Progenitor cell of endocrine pancreas (in vitro differentiated cells): Measurements from ENCODE around the gene IFNL3. TPM values are rescaled to one million over a fixed set of nuclear protein-coding genes. Genes with fewer than 3 reads are reported as not detected.
"Not testable (repeated sequence)": the region's sequence is repeated elsewhere in the genome, so short reads cannot be mapped to it uniquely, and the experiment has no call there.

Source experiments
- DNase-seq: peaks from one replicate; pipeline ENCODE4 v3.0.0; 2021; ENCODE audit warnings: low spot score; ENCODE audit not compliant: unreplicated experiment
- H3K27ac Mint-ChIP-seq: 2 replicates; pipeline ENCODE4 v1.8.0; 2021; ENCODE audit warnings: mild to moderate bottlenecking, moderate library complexity, mixed read lengths
- H3K27me3 Mint-ChIP-seq: 2 replicates; pipeline ENCODE4 v1.8.0; 2021; ENCODE audit warnings: mixed read lengths
- H3K36me3 Mint-ChIP-seq: 2 replicates; pipeline ENCODE4 v1.8.0; 2022; ENCODE audit warnings: mixed read lengths; ENCODE audit not compliant: insufficient read depth
- H3K4me1 Mint-ChIP-seq: 2 replicates; pipeline ENCODE4 v1.8.0; 2021; ENCODE audit warnings: low read depth, mixed read lengths
- H3K4me3 Mint-ChIP-seq: 2 replicates; pipeline ENCODE4 v1.8.0; 2021; ENCODE audit warnings: low read depth, mild to moderate bottlenecking, moderate library complexity, mixed read lengths
- H3K9me3 Mint-ChIP-seq: 2 replicates; pipeline ENCODE4 v1.8.0; 2021; ENCODE audit warnings: low read depth, mixed read lengths
- total RNA-seq: library from RNA; stranded (reverse); gene quantifications from 2 replicates; pipeline ENCODE4 v1.2.1, GENCODE V29; 2021
- TF ChIP-seq, protein P1 (sequence below): fragments of 200-600 bp; sonication (generic); IDR thresholded peaks from one replicate; pipeline ENCODE4 v1.5.0; 2021; ENCODE audit warnings: antibody characterized with exemption, mild to moderate bottlenecking; ENCODE audit not compliant: unreplicated experiment

IFNL3 gene
- total RNA-seq, 1 donor from 2014 or later = not detected

DNA sequence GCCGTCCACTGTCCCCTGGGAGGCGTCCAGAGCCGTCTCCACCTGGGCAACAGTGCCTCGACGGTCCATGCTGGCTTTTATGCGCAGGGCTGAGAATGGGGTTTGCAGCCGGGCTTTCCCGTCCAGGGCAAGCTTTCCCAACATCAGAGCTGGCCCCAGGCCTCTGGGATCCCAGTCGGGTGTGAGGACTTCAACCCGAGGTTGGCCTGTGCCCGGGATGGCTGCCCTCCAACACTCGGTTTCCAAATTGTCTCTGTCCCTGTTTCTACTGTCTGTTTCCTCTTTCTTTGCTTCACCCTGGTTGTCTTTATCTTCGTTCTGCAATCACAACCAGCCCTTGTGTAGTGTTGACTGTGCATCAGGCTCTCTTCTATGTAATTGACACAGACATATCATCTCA lies 4.0 kb upstream of the IFNL3 start, which contains the start of gene IFNL4:
Gene IFNL4 (minus strand): TSS at position 51 of the 400 bp plus-strand sequence.
- Mint-ChIP-seq H3K4me3 (no peak within 1 kb of the TSS), H3K27me3 (peaks cover 72% of the 10 kb centered on the region), H3K9me3 (no peaks in the 10 kb centered on the region), H3K4me1 (no peaks in the 10 kb centered on the region), H3K36me3 (no peaks in the 10 kb centered on the region), H3K27ac (no peak within 1 kb of the TSS)
- TF ChIP-seq, protein P1, sequence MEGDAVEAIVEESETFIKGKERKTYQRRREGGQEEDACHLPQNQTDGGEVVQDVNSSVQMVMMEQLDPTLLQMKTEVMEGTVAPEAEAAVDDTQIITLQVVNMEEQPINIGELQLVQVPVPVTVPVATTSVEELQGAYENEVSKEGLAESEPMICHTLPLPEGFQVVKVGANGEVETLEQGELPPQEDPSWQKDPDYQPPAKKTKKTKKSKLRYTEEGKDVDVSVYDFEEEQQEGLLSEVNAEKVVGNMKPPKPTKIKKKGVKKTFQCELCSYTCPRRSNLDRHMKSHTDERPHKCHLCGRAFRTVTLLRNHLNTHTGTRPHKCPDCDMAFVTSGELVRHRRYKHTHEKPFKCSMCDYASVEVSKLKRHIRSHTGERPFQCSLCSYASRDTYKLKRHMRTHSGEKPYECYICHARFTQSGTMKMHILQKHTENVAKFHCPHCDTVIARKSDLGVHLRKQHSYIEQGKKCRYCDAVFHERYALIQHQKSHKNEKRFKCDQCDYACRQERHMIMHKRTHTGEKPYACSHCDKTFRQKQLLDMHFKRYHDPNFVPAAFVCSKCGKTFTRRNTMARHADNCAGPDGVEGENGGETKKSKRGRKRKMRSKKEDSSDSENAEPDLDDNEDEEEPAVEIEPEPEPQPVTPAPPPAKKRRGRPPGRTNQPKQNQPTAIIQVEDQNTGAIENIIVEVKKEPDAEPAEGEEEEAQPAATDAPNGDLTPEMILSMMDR = no peak
- no peak for DNase-seq

DNA sequence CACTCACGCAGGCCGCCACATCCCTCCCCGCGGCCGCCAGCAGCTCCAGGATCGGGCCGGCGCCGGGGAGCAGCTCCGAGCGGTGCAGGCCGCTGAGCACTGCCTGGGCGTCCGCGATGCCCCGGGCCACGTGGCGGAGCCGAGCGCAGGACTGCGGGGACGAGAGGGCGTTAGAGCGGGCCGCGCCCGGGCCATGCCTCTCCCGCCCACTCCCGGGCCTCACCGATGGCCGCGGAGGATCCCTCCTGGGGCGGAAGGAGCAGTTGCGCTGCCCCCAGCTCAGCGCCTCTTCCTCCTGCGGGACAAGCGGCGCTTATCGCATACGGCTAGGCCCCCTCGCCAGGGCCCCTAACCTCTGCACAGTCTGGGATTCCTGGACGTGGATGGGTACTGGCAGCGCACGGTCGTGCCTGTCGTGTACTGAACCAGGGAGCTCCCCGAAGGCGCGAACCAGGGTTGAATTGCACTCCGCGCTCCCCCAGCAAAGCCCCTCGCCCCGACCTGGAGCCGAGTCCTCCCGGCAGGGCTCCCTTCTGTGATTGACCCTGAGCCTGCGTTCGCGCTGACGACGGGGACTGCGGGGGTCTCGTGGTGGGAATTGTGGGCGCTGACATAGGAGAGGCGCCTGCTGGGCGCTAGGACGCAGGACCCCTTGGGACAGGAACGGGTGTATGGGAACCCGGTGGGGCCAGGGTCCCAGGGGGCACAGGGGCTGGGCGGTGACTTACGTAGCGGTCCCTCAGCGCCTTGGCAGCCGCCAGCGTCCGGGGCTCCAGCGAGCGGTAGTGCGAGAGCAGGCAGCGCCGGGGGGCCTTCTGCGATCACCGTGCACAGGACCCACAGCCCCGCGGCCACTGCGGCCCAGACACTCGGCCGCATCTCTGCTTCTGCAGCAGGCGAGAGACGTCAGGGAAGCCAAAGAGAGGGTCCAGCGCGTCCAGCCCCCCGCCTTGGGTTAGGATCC lies 3.2 kb upstream of the IFNL3 start:
- H3K36me3 Mint-ChIP-seq = no peaks in the 10 kb centered on the region
- TF ChIP-seq, protein P1 = no peak
- H3K9me3 Mint-ChIP-seq = no peaks in the 10 kb centered on the region
- no peak overlapping the region for H3K27ac Mint-ChIP-seq
- no peak overlapping the region for H3K4me3 Mint-ChIP-seq
- no peaks in the 10 kb centered on the region for H3K4me1 Mint-ChIP-seq
- peaks cover 70% of the 10 kb centered on the region for H3K27me3 Mint-ChIP-seq
- no peak for DNase-seq

DNA sequence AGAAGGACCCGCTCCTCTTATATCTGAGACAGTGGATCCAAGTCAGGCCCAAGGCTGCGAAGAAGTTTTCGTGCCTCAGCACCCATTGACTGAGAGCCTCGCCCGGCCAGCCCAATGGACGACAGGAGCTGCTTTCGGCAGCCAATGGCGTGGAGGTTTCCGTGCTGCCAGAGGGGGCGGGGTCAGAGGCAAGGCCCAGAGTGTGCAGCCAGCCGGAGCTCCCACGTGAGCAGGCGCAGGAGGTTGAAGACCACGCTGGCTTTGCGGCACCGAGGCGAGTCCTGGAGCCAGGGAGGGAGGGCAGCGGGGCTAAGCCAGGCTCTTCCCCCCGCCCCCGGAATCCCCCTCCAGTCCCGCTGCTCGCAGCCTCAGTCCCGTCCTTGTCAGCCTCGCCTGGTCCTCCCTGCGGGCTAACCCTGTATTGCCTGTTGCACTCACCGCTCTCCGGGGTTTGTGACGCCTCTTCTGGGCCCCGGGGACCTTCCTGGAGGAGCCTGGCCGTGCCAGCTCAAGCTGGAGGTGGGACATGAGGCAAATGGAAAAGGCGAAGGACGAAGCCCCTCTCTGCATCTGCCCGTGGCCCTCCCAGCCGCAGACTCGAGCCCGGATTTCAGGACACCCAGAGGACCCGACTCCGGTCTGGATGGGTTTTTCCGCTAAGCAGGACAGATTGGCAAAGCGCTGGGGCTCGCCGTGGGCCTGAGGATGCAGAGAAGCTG lies 2.3 kb upstream of the IFNL3 start:
- no peak overlapping the region for H3K4me3 Mint-ChIP-seq

DNA sequence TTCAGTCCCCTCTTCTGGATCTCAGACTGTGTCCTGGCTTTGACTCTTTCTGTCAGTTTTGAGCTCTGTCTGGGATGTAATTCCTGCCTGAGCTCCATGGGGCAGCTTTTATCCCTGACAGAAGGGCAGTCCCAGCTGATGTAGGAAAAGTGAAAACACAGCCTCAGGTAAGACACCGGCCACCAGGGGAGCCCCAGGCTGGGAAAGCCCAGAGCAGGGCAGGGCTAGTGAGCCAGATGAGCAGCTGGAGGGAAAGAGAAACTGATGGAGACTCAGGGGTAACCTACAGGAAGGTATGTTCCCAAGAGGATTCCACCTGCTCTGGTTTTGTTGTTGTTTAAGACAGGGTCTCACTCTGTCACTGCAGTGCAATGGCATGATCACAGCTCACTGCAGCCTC lies 360 bp upstream of the IFNL3 start:
- H3K9me3 Mint-ChIP-seq, H3K27ac Mint-ChIP-seq, H3K4me1 Mint-ChIP-seq, H3K36me3 Mint-ChIP-seq, DNase-seq, H3K4me3 Mint-ChIP-seq: not testable (repeated sequence)
- H3K27me3 Mint-ChIP-seq = peaks cover 54% of the 10 kb centered on the region

More for the DNA sequence above, 2.3 kb upstream of the IFNL3 start:
- no peaks in the 10 kb centered on the region for H3K9me3 Mint-ChIP-seq
- H3K4me1 Mint-ChIP-seq = no peaks in the 10 kb centered on the region
- no peaks in the 10 kb centered on the region for H3K36me3 Mint-ChIP-seq
- no peak overlapping the region for H3K27ac Mint-ChIP-seq
- TF ChIP-seq, protein P1 = no peak
- H3K27me3 Mint-ChIP-seq = peaks cover 61% of the 10 kb centered on the region
- DNase-seq = no peak

DNA sequence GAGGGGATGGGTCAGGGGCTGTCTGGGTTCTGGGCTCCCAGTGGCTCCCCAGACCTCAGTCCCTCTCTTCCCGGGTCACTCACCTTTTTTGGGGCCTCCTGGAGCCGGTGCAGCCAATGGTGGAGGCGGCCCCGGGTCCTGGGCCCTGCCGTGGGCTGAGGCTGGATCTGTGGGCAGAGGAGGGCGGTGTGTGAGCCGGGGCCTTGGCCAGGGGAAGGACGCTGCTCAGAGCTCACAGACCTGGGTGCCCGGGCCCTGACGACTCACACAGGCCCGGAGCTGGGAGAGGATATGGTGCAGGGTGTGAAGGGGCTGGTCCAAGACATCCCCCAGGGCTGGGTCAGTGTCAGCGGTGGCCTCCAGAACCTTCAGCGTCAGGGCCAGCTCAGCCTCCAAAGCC lies 1.1 kb downstream of the IFNL3 start:
- not testable (repeated sequence) for H3K36me3 Mint-ChIP-seq, DNase-seq, H3K4me1 Mint-ChIP-seq, H3K9me3 Mint-ChIP-seq, H3K27ac Mint-ChIP-seq, H3K4me3 Mint-ChIP-seq
- peaks cover 49% of the 10 kb centered on the region for H3K27me3 Mint-ChIP-seq

DNA sequence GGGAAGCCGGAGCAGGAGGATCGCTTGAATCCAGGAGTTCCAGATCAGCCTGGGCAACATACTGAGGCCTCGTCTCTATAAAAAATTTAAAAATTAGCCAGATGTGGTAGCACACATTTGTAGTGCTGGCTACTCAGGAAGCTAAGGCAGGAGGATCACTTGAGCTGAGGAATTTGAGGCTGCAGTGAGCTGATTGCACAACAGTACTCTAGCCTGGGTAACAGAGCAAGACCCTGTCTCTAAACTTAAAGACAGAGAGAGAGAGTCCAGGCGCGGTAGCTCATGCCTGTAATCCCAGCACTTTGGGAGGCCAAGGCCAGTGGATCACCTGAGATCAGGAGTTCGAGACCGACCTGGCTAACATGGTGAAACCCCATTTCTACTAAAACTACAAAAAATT lies 4.4 kb downstream of the IFNL3 start:
- Mint-ChIP-seq H3K4me1 (no peaks in the 10 kb centered on the region), H3K27ac (no peak overlapping the region), H3K27me3 (peaks cover 52% of the 10 kb centered on the region)

More for the DNA sequence above, 4.4 kb downstream of the IFNL3 start:
- Mint-ChIP-seq H3K36me3 (no peaks in the 10 kb centered on the region), H3K9me3 (no peaks in the 10 kb centered on the region), H3K4me3 (no peak overlapping the region)
- TF ChIP-seq, protein P1 = no peak
- DNase-seq = no peak
